KOPT-K1 (cell line): Measurements from ENCODE around the gene NPC2.
"Not testable (repeated sequence)": the region's sequence is repeated elsewhere in the genome, so short reads cannot be mapped to it uniquely, and the experiment has no call there.

ENCODE experiments used
- H3K27ac ChIP-seq: fragments of 200-600 bp; sonication (generic); 2 replicates; pipeline ENCODE4 v1.5.1; 2016; ENCODE audit warnings: antibody characterized with exemption, mild to moderate bottlenecking, low read depth, low read length; ENCODE audit not compliant: poor library complexity, severe bottlenecking
- H3K36me3 ChIP-seq: fragments of 200-600 bp; sonication (generic); 2 replicates; pipeline ENCODE4 v1.5.1; 2017; ENCODE audit warnings: antibody characterized with exemption, mild to moderate bottlenecking, low read length, moderate library complexity; ENCODE audit not compliant: insufficient read depth
- H3K9me3 ChIP-seq: fragments of 200-600 bp; sonication (generic); 2 replicates; pipeline ENCODE4 v1.5.1; 2017; ENCODE audit warnings: antibody characterized with exemption, low read length, mild to moderate bottlenecking; ENCODE audit not compliant: insufficient read depth, poor library complexity, severe bottlenecking

Gene NPC2

DNA sequence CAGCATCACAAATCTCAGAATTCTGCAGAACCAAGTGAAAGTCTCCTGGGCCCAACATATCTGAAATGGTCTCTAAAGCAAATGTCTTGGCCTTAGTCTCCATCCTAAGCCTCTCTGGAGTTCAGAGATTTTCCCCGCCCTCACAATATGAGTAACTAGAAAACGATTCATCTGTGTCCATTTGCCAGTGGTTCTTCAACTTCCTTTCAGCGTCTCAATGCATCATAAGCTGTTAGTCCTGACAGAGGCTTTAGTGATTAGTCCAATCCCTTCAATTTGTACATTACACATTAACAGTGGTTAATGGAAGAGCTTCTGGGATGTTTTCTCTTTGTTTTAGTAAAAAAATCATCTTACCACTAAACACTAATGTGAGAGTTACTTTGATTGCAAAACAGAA is 17.4 kb downstream of the NPC2 start:
- Histone ChIP-seq H3K9me3 (no peaks in the 10 kb centered on the region), H3K27ac (no peak overlapping the region), H3K36me3 (peaks cover 8% of the 10 kb centered on the region)

DNA sequence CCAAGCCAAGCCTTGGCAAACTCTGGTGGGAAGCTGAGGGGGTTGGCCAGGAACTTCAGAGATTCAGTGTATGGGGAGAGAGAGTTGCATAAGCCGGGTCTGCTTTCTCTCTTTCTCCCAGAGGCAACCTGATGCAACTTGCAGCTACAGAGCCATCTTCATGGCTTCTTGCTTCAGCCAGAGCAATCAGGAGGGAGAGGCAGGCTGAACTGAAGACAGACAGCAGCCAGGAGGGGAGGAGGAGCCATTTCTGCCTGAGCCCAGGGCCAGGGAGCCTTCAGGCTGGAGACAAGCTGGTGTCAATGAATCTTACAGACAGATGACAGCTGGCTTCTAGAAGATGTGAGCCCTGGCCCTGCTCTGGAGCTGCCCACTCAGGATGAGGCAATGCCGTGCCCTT is 18.7 kb downstream of the NPC2 start:
- Histone ChIP-seq H3K27ac (no peak overlapping the region), H3K9me3 (no peaks in the 10 kb centered on the region), H3K36me3 (no peaks in the 10 kb centered on the region)

DNA sequence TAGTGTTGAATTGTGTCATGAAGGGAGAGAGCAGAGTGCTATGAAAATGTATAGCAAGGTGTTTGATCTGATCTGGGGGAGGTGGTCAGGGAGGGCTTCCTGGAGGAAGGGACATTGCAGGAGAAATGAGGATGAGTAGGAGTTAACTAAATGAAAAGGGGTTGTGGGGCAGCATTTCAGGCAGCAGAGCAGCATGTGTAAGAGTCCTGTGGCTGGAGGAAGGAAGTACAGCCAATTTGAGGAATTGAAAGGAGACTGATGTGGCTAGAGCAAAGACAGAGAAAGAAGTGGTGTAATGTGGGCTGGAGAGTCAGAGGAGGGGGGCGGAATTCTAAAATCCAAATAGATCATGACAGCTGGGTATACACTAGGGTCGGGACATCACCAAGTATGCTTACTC is 20.5 kb downstream of the NPC2 start:
- Histone ChIP-seq H3K27ac (no peak overlapping the region), H3K36me3 (no peaks in the 10 kb centered on the region), H3K9me3 (no peaks in the 10 kb centered on the region)

GRCh38 chr14:74469548-74470518 is 23.3 kb downstream of the NPC2 start:
- H3K36me3 ChIP-seq: no peaks in the 10 kb centered on the region
- H3K9me3 ChIP-seq: no peaks in the 10 kb centered on the region
- H3K27ac ChIP-seq: no peak overlapping the region

GRCh38 chr14:74468513-74468912 is 24.6 kb downstream of the NPC2 start:
- Histone ChIP-seq H3K36me3 (no peaks in the 10 kb centered on the region), H3K9me3 (no peaks in the 10 kb centered on the region), H3K27ac (no peak overlapping the region)

DNA sequence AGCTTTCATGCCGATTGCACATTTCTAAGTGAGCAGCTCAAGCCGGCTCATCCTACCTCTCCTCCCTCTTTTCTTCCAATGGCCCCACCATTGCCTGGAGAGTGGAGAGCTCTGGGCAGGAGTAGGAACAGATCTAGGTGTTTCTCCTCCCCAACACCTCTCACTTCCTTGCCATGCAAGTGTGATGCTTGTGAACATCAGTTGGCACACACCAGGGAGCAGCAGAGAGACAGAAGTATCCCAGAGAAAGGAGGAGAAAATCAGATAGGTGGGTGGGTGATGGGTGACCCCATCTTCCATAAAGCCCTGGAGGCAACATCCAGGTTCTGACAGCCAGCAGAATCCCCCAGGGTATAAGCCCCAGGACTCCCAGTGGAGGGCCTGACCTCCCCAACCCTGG is 27.8 kb downstream of the NPC2 start:
- no peaks in the 10 kb centered on the region for H3K36me3 ChIP-seq
- H3K27ac ChIP-seq: no peak overlapping the region
- no peaks in the 10 kb centered on the region for H3K9me3 ChIP-seq

- no peaks in the 10 kb centered on the region for H3K9me3 ChIP-seq
- H3K36me3 ChIP-seq: no peaks in the 10 kb centered on the region
- H3K27ac ChIP-seq: no peak overlapping the region
Observed at GRCh38 chr14:74464785-74465184, 28.3 kb downstream of the NPC2 start.

- no peaks in the 10 kb centered on the region for H3K9me3 ChIP-seq
- H3K36me3 ChIP-seq: no peaks in the 10 kb centered on the region
- no peak overlapping the region for H3K27ac ChIP-seq
Observed at GRCh38 chr14:74463697-74464096, 29.4 kb downstream of the NPC2 start.

- no peak overlapping the region for H3K27ac ChIP-seq
- no peaks in the 10 kb centered on the region for H3K9me3 ChIP-seq
- no peaks in the 10 kb centered on the region for H3K36me3 ChIP-seq
Observed at GRCh38 chr14:74462993-74463392, 30.1 kb downstream of the NPC2 start.

DNA sequence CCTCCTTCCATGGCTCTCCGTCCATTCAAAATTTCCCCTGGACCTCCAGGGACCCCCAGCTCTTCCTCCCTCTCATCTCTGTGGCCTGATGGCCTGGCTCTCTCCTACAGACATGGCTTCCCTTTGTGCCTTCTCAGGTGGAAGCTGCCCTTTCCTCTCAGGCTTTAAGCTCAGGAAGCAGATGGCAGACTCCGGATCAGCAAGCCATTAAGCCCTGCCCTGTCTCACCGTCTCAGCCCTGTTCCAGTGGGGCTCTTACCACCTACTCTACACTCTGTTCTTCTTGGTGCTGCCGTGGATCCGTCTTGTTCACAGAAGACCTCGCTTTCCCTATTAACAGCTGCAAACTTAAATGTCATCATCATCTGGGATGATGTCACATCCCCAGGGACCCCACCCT is 33.1 kb downstream of the NPC2 start:
- Histone ChIP-seq H3K9me3 (no peaks in the 10 kb centered on the region), H3K27ac (no peak overlapping the region)

GRCh38 chr14:74459289-74459946 is 33.7 kb downstream of the NPC2 start:
- Histone ChIP-seq H3K9me3 (no peaks in the 10 kb centered on the region), H3K36me3 (no peaks in the 10 kb centered on the region), H3K27ac (no peak overlapping the region)

More for the DNA sequence above, 33.1 kb downstream of the NPC2 start:
- H3K36me3 ChIP-seq: no peaks in the 10 kb centered on the region

DNA sequence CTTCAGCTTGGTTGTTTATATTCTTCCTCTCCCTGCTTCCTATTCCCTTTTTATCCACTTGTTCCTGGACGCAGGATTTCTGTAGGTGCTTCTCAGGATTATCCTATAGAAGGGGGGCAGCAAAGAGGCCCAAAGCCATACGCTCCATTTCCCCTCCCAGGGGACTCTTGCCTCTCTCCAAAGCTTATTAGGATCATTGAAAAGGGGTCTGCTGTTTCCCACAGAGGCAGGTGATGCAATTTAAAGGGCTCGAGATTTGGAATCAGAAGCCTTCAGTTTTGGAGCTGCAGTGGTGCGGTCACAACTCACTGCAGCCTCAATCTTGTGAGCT is 35.6 kb downstream of the NPC2 start:
- no peaks in the 10 kb centered on the region for H3K9me3 ChIP-seq
- no peaks in the 10 kb centered on the region for H3K36me3 ChIP-seq
- H3K27ac ChIP-seq: no peak overlapping the region

DNA sequence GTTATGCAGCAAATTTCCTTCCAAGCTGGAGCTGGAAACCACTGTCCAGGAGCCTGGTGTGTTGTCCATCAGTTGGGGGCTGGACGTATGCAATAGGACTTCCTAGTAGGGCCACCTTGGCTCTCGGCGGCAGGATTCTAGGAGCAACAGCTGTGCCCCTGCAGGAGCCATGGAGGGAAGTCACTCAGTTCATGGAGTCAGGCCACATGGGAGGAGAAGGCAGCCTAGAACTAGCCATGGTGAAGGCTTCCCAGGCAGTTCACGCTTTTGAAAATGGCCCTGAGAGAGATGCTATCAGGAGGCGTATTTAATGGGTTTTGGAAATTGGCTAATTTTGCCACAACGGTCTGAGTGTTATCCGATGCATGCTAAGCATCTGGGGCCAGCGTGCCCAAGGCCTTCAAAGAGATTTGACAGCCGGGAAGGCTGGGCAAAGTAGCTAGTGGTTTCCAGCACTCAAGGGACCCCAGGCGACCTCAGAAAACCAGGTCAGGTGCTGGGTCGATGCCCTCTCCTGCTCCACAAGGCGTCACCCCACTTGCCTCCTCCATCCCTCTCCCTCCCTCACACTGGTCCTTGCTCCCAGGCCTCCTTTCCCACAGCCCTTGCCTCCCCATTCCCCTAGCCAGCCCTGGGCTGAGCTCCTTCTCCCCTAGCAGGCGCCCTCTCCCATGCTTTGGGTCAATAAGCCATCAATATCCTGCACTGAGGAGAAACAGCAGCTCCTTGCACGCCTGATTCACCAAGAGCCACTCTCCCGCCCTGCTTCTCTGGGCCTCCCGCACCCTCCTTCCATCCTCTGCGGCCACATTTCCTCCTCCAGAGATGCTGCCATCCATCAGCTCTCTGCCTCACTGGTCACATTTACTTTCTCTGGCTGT is 36.2 kb downstream of the NPC2 start:
- Histone ChIP-seq H3K9me3 (no peaks in the 10 kb centered on the region), H3K27ac (no peak overlapping the region), H3K36me3 (no peaks in the 10 kb centered on the region)

DNA sequence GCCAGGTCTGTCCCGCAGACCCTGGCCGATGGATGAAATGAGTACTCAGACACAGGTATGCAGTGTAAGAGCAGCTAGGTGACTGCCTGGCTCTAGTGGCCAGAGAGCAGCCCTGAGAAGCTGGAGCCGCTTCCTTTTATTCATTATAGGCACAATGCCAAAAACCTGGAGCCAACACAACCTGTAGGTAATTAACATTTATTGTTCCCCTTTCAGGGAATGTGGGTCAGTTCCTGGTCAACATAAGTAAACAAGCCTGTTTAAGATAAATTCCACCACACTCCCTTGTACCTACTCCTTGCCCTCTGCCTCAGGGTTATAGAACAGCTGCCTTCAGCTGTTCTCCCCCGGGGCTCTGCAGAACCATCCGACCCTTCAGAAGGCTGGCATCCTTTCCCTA is 38.7 kb downstream of the NPC2 start:
- H3K36me3 ChIP-seq, H3K27ac ChIP-seq, H3K9me3 ChIP-seq: not testable (repeated sequence)

- Histone ChIP-seq H3K27ac (no peak overlapping the region), H3K9me3 (no peaks in the 10 kb centered on the region), H3K36me3 (no peaks in the 10 kb centered on the region)
Observed at GRCh38 chr14:74444866-74445265, 48.2 kb downstream of the NPC2 start.
